HepG2 (cell line): Measurements from ENCODE around the gene NFKB1.

Source experiments
- AFF4 ChIP-seq: sonication (generic); formaldehyde crosslinking; IDR thresholded peaks from 2 replicates; pipeline ENCODE4 v1.4.0; 2020; ENCODE audit warnings: missing genetic modification reagents
- CCAR2 ChIP-seq: fragments of 200-400 bp; formaldehyde crosslinking; optimal IDR thresholded peaks from 2 replicates; pipeline ENCODE3; 2018; ENCODE audit warnings: low read depth, mild to moderate bottlenecking, low read length, moderate library complexity
- FOSL1 ChIP-seq: sonication (generic); formaldehyde crosslinking; IDR thresholded peaks from 2 replicates; pipeline ENCODE4 v1.9.0; 2021; ENCODE audit warnings: missing genetic modification reagents, borderline replicate concordance
- FOSL2 ChIP-seq: sonication (generic); formaldehyde crosslinking; IDR thresholded peaks from 2 replicates; pipeline ENCODE4 v1.4.0; 2020; ENCODE audit warnings: missing genetic modification reagents
- FOXO1 ChIP-seq: sonication (generic); formaldehyde crosslinking; IDR thresholded peaks from 2 replicates; pipeline ENCODE4 v1.4.0; 2020; ENCODE audit warnings: missing genetic modification reagents
- RFX5 ChIP-seq: IDR thresholded peaks from 2 replicates; pipeline ENCODE4 v1.6.1; 2011; ENCODE audit warnings: low read depth, low read length, improper control_type of control experiment
- ZFX ChIP-seq: sonication (generic); formaldehyde crosslinking; IDR thresholded peaks from 2 replicates; pipeline ENCODE4 v1.4.0; 2020; ENCODE audit warnings: mild to moderate bottlenecking, low read depth, missing genetic modification reagents, moderate library complexity
- ZNF510 ChIP-seq: sonication (generic); formaldehyde crosslinking; IDR thresholded peaks from 2 replicates; pipeline ENCODE4 v1.4.0; 2020; ENCODE audit warnings: low read depth, mild to moderate bottlenecking, missing genetic modification reagents
- TF ChIP-seq, protein P1 (sequence below), 2 experiments: fragments of 450-650 bp in 1 of 2; sonication (generic) in 1 of 2; formaldehyde crosslinking; IDR thresholded peaks; 2 replicates each; pipeline versions ENCODE4 v1.5.0 to v1.8.0; 2020 to 2022; ENCODE audit warnings: mild to moderate bottlenecking in 1 of 2, missing genetic modification reagents in 1 of 2
- TF ChIP-seq, protein P2 (sequence below): sonication (generic); formaldehyde crosslinking; IDR thresholded peaks from 2 replicates; pipeline ENCODE4 v1.4.0; 2020; ENCODE audit warnings: missing genetic modification reagents, borderline replicate concordance

DNA sequence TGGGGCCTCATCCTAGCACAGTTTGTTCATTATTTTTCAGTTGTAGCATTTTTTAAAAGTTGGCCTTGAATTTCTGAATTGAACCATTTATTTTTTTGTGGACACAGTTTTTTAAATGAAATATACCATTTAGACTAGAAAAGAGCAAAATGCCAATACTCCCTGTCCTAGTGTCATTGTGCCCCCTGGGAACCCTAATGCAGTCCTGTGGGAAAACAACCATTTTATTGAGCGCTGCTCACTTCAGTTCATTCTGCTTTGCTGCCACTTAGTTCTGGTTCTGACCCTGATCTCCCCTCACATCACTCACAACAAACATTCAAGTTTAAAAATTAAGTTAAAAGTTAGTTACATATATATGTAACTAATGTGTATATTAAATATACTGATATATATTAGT, 5.4 kb downstream of the NFKB1 start:
- TF ChIP-seq CCAR2 (no peak), ZFX (CRISPR knock-in tag) (no peak), FOXO1 (CRISPR knock-in tag) (no peak), FOSL1 (no peak), RFX5 (no peak), AFF4 (CRISPR knock-in tag) (no peak), FOSL2 (CRISPR knock-in tag) (no peak), ZNF510 (CRISPR knock-in tag) (no peak)
- TF ChIP-seq, protein P1, sequence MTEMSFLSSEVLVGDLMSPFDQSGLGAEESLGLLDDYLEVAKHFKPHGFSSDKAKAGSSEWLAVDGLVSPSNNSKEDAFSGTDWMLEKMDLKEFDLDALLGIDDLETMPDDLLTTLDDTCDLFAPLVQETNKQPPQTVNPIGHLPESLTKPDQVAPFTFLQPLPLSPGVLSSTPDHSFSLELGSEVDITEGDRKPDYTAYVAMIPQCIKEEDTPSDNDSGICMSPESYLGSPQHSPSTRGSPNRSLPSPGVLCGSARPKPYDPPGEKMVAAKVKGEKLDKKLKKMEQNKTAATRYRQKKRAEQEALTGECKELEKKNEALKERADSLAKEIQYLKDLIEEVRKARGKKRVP (CRISPR knock-in tag; IDR thresholded peaks at IDR 0.05): no peak
- TF ChIP-seq, protein P2, sequence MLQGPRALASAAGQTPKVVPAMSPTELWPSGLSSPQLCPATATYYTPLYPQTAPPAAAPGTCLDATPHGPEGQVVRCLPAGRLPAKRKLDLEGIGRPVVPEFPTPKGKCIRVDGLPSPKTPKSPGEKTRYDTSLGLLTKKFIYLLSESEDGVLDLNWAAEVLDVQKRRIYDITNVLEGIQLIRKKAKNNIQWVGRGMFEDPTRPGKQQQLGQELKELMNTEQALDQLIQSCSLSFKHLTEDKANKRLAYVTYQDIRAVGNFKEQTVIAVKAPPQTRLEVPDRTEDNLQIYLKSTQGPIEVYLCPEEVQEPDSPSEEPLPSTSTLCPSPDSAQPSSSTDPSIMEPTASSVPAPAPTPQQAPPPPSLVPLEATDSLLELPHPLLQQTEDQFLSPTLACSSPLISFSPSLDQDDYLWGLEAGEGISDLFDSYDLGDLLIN (CRISPR knock-in tag): no peak
